Astrocyte of the spinal cord (primary cell): Measurements from ENCODE around the gene HUNK.
"Not testable (repeated sequence)": the region's sequence is repeated elsewhere in the genome, so short reads cannot be mapped to it uniquely, and the experiment has no call there.

ENCODE experiments used
- DNase-seq: peaks from one replicate; pipeline ENCODE4 v3.0.0; 2011; ENCODE audit warnings: low read depth, low spot score
- H3K4me3 ChIP-seq: 2 replicates; pipeline ENCODE4 v1.5.1; 2011; ENCODE audit warnings: low read depth, mild to moderate bottlenecking, low read length, moderate library complexity
- CTCF ChIP-seq: IDR thresholded peaks from 2 replicates; pipeline ENCODE4 v1.5.1; 2012; ENCODE audit warnings: low read depth, mild to moderate bottlenecking, low read length, inconsistent platforms
- in situ Hi-C: cut with HindIII; loops from 2 replicates; pipeline ENCODE4 v1.10.0; 2017; ENCODE audit warnings: low sequenced_read_pairs

The HUNK gene

GRCh38 chr21:32021319-32021994 is 148.6 kb downstream of the HUNK start:
- no peak overlapping the region for H3K4me3 ChIP-seq
- no peak for TF ChIP-seq CTCF
- no peak for DNase-seq
- in situ Hi-C loops: no loop called here

- no peak for DNase-seq
- no peak overlapping the region for H3K4me3 ChIP-seq
- in situ Hi-C loops: no loop called here
- no peak for TF ChIP-seq CTCF
Measured at GRCh38 chr21:32022146-32022545, 149.3 kb downstream of the HUNK start.

DNA sequence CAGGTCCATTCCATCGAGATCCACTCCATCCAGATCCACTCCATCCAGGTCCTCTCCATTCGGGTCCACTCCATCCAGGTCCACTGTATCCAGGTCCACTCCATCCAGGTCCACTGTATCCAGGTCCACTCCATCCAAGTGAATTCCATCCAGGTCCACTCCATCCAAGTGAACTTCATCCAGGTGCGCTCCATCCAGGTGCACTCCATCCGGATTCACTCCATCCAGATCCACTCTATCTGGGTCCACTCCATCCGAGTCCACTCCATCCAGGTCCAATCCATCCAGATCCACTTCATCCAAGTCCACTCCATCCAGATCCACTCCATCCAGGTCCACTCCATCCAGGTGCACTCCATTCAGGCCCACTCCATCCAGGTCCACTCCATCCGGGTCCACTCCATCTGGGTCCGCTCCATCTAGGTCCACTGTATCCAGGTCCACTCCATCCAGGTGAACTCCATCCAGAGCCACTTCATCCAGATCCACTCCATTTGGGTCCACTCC is 157.4 kb downstream of the HUNK start:
- in situ Hi-C loops: no loop called here
- no peak for TF ChIP-seq CTCF

DNA sequence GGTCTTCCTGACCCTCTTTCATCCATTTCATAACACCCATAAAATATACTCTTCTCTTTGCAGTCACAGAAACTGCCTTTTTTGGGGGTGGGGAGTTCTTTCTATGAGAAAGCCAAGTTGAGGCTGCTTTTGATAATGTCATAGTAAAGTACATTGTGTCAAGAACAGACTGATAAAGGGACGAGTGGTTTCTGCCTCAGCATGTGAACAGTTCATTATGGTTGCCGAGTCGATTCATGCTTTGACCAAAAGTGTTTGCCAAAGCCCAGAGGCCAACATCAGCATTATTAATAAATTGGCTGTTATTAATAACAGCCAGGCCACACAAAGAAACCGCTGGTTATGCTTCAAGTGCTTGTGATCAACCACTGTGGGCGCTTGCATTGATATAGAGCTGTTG is 162.0 kb downstream of the HUNK start:
- DNase-seq: no peak
- H3K4me3 ChIP-seq: no peak overlapping the region
- in situ Hi-C loops: no loop called here
- TF ChIP-seq CTCF: no peak

More for the DNA sequence above, 157.4 kb downstream of the HUNK start:
- H3K4me3 ChIP-seq: no peak overlapping the region
- no peak for DNase-seq

DNA sequence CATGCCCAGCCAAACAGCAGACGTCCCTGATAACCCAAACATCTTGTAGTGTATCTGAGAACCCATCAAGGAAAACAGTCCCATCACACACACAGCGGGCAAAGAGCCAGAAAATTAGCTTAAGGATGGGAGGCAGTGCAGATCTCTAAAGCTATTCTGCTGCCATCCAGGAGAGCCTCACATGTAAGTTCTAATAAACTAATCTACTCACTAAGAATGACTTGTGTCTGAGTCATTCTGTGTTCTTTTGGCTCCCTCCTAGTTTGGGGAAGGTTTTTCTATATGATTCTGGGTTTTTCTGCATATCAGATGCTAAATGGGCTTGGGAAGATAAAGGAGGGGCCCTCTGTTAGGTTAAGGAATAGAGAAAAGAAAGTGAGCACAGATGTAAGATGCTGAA is 162.8 kb downstream of the HUNK start:
- H3K4me3 ChIP-seq: no peak overlapping the region
- no peak for TF ChIP-seq CTCF
- in situ Hi-C loops: no loop called here
- no peak for DNase-seq

DNA sequence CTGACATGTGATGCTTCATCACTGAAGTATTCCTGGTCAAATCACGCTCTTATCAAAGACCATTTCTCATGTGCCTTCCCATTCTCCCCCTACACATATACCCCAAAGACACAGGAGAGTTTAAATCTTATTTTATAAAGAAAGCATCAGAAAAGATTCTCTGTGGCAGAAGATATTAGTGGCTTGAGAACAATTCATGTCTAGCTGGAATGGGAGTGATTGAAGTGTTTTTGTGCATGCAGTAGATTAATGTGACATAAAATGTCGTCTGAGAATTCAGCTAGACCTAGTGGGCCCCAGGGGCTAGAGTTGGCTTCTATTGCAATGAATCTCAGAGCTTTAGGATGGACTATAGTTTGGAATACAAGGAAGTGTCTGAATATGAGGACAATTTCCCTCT is 163.9 kb downstream of the HUNK start:
- in situ Hi-C loops: no loop called here
- TF ChIP-seq CTCF: no peak
- no peak overlapping the region for H3K4me3 ChIP-seq
- no peak for DNase-seq

DNA sequence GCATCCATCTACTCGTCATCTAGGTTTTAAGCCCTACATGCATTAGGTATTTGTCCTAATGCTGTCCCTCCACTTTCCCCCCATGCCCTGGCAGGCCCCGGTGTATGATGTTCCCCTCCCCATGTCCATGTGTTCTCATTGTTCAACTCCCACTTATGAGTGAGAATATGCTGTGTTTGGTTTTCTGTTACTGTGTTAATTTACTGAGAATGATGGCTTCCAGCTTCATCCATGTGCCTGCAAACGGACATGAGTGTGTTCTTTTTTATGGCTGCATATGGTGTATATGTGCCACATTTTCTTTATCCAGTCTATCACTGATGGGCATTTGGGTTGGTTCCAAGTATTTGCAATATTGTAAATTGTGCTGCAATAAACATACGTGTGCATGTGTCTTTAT is 165.9 kb downstream of the HUNK start:
- DNase-seq, H3K4me3 ChIP-seq, in situ Hi-C loops: not testable (repeated sequence)
